ENCODE data around the gene H2AZ2.
"Not testable (repeated sequence)": the region's sequence is repeated elsewhere in the genome, so short reads cannot be mapped to it uniquely, and the experiment has no call there.

The H2AZ2 gene

DNA sequence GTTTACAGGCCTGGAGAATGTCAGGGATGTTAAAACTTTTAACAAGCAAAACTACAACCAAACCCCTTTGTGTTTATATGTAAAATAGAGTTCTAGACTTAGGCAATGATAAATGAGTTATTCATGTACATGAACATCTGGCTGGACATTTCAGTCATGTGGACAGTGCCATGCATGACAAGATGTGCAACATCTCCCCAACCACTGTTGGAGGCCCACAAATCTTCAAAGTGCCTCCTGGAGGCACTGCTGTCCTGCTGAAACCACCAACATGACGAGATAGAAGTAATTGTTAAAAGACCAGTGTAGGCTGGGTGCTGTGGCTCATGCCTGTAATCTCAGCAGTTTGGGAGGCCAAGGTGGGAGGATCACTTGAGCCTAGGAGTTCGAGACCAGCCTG lies 33.0 kb downstream of the H2AZ2 start:
- no peak for DNase-seq (ENCODE audit: low read depth)

DNA sequence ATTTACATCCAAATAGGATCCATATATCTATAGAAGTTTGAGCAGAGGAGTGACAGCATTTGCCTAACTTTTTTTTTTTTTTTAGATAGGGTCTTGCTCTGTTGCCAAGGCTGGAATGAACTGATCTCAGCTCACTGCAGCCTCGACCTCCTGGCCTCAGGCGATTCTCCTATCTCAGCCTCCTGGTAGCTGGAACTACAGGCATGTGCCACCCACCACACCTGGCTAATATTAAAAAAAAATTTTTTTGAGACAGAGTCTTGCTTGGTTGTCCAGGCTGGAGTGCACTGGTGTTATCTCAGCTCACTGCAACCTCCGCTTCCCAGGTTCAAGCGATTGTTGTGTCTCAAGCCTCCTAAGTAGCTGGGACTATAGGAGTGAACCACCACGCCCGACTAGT lies 36.3 kb downstream of the H2AZ2 start:
- DNase-seq (ENCODE audit: low read depth): no peak

DNA sequence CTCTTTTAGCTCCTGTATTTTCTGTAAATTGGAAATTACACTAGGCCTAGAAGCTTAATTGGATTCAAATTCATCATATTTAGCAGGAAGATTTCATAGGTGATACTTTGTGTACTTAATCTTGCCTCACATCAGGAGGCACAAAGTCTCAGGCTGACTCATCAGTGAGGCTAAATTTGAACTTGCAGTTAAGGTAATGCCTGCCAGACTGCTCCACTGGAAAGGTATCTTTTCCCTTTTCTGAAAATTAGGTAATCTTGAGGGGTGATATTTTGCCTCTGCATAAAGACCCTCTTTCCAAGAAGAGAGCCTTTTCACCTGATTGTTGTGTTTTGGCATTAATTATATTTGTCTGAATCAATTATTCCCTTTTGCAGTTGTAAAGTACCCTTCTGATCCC lies 36.8 kb downstream of the H2AZ2 start:
- DNase-seq (ENCODE audit: low read depth): no peak

DNA sequence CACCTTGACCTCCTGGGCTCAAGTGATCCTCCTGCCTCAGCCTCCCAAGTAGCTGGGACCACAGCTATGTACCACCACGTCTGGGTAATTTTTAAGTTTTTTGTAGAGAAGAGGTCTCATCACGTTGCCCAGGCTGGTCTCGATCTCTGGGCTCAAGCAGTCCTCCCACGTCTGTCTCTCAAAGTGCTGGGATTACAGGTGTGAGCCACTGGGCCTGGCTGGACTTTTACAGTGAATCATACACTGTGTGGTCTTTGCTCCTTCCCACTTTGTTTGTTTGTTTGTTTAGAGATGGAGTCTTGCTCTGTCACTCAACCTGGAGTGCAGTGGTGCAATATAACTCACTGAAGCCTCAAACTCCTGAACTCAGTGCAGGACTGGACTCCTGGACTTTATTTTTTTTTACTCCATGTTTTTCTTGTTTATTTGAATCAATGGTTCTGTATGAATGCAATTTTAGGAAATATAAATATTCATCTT lies 38.9 kb downstream of the H2AZ2 start:
- no peak for DNase-seq (ENCODE audit: low read depth)

DNA sequence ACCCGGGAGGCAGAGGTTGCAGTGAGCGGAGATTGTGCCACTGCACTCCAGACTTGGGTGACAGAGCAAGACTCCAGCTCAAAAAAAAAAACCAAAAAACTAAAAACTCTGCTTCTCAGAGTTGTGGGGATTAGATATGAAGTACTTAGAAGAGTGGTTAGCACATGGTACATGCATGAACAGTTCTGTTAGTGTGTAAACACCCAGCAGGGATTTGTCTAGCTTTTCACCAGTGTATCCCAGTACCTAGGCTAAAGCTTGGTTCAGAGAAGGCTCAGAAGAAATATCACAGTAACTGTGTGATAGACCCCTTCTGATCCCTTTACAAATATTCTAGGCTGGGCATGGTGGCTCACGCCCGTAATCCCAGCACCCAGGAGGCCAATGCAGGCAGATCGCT lies 41.9 kb downstream of the H2AZ2 start:
- DNase-seq (ENCODE audit: low read depth): no peak

DNA sequence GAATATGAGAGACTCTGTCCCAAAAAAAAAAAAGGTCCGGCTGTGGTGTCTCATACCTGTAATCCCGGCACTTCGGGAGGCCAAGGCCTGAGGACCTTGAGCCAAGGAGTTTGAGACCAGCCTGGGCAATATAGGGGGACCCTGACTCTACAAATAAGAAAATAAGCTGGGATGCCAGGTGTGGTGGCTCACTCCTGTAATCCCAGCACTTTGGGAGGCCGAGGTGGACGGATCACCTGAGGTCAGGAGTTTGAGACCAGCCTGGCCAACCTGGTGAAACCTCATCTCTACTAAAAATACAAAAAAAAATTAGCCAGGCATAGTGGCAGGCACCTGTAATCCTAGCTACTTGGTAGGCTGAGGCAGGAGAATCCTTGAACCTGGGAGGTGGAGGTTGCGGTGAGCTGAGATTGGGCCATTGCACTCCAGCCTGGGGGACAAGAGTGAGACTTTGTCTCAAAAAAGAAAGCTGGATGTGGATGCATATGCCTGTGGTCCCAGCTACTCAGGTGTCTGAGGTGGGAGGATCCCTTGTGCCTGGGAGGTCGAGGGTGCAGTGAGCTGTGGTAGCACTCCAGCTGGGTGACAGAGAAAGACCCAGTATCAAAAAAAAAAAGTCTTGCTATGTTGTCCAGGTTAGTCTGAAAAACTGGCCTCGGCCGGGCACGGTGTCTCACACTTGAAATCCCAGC lies 43.9 kb downstream of the H2AZ2 start:
- not testable (repeated sequence) for DNase-seq (ENCODE audit: low read depth)

DNA sequence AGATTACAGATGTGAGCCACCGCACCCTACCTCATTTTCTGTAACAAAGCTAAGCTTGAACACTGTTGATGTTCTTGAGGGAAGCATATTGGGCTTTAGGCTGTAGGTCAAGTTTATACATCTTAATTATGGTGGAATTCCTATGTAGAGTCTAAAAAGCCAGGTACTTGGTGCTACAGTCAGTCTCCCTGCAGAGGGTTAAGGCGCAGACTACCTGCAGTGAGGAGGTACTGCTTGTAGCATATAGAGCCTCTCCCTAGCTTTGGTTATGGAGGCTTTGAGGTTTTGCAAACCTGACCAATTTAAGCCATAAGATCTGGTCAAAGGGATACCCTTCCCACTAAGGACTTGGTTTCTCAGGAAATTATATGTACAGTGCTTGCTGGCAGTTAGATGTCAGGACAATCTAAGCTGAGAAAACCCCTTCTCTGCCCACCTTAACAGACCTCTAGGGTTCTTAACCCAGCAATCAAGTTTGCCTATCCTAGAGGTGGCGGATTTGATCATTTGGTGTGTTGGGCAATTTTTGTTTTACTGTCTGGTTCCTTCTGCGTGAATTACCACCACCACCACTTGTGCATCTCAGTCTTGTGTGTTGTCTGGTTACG lies 45.4 kb downstream of the H2AZ2 start:
- no peak for DNase-seq (ENCODE audit: low read depth)

DNA sequence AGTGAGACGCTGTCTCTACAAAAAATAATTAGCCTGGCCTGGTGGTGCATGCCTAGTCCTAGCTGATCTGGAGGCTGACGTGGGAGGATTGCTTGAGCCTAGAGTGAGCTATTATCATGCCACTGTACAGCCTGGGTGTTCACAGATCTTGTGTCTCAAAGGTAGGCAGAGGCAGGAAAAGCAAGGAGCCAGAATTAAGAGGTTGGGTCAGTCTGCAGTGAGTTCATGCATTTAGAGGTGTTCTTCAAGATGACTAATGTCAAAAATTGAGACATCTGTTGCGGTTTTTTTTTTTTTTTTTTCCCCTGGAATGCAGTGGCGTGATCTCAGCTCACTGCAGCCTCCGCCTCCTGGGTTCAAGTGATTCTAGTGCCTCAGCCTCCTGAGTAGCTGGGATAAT lies 46.0 kb downstream of the H2AZ2 start:
- no peak for DNase-seq (ENCODE audit: low read depth)

DNA sequence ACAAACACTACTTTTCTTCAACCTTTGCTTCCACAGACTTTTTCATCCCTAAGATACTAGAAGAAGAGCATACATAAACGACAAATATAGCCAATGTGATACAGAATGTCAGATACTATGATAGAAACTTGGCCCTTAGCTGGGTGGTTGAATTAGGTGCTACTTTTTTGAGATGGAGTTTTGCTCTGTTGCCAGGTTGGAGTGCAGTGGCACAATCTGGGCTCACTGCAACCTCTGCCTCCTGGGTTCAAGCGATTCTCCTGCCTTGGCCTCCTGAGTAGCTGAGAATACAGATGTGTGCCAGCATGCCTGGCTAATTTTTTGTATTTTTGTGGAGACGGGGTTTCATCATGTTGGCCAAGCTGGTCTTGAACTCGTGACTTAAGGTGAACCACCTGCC lies 47.9 kb downstream of the H2AZ2 start:
- no peak for DNase-seq (ENCODE audit: low read depth)

DNA sequence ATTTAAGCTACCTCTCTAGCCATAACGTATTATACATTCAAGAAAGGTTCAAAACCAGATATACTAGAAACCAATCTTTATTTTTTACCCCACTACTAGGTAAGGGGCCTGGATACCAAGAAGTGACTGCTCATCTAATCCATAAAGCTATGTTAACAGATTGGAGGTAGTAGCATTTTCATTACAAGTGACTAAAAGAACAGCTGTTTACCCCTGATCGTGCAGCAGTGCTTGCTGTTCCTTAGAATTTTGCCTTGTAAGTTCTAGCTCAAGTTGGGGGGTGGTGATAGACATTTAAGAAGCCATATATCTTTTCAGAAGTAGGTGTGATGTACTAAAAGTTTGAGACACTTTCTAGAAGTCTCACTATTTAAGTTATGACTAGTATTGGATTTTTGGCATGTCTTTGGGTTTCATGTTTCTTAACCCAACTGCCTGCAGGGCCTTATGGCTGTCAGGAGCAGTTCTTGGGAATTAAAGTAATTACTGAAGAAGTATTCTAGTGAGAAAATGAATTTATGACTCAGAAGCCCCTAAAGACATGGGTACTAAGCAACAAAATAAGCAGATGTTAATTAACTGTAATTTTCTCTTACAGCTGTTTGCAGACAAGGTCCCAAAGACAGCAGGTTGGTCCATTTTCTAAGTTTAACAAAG lies 49.1 kb downstream of the H2AZ2 start:
- no peak for DNase-seq (ENCODE audit: low read depth)

DNA sequence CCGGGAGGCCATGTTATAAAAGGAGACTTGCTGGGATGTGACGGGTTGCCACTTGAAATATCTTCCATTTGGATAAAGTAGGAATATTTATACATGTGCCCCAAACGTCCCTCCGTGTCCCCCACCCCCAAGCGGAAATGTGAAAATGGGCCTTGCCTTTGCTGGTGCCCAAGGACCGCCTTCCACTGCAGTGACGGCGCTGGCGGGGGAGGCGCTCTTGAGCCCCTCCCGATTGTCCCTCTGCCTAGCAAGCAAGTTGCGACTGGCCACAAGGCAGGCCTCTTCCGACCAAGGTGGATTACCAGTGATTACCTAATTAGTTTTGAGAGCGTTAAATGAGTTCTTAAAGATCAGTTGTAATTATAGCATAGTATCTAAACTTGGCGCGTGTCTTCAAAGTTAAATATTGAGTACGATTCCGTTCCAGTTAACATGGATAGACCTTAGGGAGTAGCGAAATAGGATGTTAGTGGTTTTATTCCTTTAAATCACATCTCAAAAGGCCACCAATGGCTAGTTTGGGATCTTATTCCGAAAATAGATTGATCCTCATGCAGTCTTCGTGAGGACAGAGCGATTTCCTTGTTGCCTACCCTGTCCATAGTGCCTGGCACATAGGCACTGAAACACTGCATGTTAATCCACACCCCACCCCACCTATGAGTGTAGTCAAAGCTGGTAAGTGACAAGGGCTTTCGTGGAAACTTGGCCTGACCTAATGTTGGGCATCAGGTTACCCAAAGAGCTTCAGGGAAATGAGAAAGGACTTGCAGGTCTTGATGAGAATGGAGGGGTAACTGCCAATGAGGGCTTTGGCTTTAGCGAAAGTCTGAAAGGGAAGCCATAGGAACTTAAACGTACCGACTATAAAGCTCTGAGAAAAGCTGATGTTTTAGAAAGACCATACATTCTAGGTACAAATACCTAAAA lies 50.3 kb downstream of the H2AZ2 start:
- peak; percentile 71 for DNase-seq (ENCODE audit: low read depth)

DNA sequence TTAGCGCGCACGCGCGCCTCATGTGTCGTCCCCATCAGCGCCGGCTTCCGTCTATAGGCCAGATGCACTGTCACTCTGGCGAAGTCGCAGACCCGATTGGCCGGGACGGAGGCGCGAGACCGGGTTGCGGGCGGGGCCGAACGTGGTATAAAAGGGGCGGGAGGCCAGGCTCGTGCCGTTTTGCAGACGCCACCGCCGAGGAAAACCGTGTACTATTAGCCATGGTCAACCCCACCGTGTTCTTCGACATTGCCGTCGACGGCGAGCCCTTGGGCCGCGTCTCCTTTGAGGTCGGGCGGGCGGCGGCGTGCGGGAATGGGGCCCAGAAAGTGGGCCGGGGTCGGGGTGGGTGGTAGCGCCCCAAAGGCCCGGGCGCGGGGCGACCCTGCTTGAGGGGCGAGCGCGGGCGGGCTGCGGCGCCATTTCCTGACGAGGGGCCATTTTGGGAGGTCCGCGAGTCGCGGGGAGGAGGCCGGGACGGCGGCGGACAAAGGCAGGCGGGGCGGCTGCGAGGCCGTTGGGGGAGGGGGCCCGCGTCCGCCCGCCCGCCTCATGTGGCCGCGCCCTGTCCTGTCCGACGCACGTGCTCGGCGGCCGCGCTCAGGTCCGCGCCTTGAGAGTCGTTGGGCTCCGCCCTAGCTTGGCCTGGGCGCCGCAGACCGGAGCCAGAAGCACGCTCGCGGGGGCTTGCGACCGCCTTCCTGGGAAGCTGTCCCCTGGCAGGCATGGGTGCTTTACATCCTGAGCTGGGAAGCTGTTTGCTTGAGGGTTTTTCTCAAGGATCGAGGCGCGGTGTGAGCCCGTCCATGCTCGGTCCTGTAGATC lies 51.2 kb downstream of the H2AZ2 start, which contains the start of gene PPIA:
Gene PPIA, plus strand, starts transcription at position 178 of the 825 bp plus-strand sequence. Its CDS starts 44 bp downstream, at position 222.
- DNase-seq (ENCODE audit: low read depth): peak; percentile 98

DNA sequence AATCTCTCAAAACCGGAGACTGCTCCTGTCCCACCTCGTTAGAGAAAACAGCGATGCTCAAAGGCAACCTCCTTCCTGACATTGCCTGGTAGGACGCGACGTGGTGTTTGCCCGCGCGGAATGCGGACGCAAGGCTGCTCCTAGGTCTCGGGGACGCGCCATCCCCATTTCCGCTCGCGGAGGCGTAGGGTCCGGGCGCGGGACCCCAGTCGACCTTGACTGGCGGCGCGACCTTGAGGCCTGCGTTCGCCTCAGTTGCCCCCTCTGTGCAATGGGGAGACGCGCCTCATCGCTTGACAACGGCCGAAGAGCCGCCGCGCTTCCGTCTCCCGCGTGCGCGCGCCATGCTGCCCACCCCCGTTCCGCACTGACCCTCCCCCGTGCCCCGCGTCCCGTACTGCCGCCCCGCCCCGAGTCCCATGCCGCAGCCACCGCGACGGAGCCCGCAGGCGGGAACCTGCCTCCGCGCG lies 51.8 kb downstream of the H2AZ2 start:
- no peak for DNase-seq (ENCODE audit: low read depth)

DNA sequence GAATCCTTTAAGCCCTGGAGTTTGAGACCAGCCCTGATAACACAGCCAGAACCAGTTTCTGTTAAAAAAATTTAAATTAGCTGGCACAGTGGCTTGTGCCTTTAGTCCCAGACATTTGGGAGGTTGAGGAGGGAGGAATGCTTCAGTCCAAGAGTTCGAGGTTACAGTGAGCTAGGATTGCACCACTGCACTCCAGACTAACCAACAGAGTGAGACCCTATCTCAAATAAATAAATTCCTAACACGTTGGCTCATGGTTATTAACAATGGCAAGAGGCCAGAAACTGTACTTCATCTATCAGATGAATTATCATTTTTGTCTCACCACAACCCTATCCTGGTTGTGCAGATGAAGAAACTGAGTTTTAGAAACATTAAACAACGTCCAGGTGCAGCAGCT lies 53.6 kb downstream of the H2AZ2 start:
- DNase-seq (ENCODE audit: low read depth): no peak

DNA sequence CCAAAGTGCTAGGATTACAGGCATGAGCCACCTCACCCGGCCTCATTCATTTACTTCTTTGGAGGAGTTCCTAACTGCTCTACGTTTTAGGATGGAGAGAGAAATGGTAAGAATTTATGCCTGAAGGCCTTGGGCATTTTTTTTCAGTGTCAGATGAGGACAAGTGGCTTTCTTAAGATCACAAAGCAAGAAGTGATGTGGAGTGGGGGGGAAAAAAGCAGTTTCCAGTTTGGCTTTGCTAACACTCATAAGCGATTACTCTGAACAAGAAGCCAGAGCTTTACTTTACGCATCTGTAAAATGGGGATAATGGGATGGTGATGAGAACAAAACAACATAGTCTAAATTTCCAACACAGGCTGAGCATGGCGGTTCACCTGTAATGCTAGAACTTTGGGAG lies 54.0 kb downstream of the H2AZ2 start:
- no peak for DNase-seq (ENCODE audit: low read depth)

DNA sequence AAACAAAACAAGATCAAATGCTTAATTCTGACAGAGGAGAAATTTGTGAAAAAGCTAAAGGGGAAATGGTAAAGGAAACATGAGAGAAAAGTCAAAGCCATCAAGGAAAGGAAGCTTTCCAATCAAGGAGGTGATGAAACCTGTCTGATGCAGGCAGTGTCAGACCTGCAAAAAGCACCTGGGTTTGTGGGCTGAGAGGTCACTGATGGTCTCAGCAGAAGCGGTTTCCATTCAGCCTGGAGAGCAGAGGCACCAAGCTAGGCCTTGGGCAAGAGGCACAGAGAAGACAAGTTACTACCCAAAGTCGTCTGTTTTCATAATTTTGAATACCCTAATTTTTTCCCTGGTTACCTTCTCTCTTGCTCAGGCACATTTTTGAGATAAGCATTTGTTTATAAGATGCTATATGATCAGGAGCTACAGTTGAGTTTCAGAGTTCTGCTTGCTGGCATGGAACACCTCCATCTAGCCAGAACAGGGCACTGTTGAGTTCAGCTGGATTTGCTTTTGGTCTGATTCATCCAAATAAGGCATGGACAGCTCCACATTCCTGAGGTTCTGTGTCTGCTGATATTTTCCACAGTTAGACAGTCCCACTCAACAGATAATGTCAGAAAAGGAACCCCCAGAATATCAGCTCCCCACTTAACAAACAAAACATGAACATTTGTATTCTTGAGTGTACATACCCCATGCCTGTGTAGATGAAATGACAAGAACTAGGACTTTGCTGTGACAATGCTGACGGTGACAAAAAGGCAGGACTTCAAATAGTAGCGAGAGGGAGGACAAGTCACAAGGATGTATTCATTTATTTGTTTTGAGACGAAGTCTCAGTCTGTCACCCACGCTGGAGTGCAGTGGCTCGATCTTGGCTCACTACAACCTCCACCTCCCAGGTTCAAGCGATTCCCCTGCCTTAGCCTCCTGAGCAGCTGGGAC lies 56.3 kb downstream of the H2AZ2 start:
- no peak for DNase-seq (ENCODE audit: low read depth)

DNA sequence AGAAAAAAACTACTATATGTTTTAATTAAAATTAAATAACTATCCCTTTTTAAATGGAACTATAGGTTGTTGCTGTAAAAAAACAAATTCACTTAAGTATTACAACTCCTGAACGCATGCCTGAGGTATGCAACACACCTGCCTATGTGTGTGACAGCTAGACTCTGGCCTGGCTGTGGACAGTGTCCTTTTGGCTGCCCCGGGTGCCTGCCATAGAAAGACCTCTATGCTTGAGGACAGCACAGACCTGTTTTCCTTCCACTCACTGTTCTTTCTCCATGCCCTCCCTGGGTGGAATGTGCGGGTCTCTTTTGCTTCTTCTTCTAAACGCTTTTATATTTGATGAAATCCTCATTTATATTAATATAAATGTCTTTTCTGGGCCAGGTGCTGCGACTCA lies 57.9 kb downstream of the H2AZ2 start:
- no peak for DNase-seq (ENCODE audit: low read depth)

DNA sequence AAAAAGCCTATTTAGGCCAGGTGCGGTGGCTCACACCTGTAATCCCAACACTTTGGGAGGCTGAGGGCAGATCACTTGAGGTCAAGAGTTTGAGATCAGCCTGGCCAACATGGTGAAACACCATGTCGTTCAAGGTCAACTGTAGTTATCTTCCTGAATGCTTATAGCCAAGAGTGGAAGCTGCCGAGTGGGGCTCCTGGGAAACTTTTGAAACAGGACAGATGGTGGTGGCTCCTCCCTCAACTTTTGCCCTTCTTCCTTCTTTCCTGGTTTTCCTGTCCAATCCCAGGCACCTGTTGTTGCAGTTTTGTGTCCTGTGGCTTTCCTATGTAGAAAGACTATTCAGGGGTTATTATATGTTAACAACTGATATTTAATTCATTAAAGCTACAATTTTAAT lies 60.1 kb downstream of the H2AZ2 start:
- no peak for DNase-seq (ENCODE audit: low read depth)

DNA sequence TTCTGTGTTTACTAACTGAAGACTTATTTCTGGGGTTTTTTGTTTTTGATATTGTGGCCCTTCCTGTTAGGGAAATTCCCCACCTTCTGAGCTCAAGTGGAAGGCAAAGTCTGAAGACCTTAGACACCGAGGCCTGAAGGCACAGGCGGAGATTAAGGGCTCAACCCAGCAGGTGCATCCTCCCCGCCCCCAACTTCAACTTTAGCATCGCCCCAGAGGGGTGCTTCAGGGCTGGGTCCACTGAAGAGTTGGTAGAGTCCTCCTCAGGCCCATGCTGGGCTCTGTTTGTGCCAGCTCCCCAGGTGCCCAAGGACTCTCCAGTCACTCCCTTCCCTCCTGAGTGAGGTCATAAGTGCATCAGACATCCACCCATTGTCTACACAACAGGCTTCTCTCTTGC lies 60.8 kb downstream of the H2AZ2 start:
- no peak for DNase-seq (ENCODE audit: low read depth)

DNA sequence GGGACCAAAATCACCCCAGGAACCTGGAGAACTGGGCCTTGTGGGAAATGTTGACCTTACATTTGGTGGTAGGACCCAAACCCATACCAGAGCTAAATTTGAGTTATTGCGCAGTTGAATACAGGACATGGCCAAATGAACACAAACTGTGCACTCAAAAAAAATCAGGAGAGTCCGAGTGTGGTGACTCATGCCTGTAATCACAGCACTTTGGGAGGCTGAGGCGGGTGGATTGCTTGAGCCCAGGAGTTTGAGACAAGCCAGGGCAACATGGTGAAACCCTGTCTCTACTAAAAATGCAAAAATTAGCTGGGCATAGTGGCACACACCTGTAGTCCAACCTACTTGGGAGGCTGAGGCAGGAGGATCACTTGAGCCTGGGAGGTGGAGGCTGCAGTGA lies 62.7 kb downstream of the H2AZ2 start:
- DNase-seq (ENCODE audit: low read depth): not testable (repeated sequence)

All from activated T-cell treated with anti-CD3 and anti-CD28 coated beads for 1 hour (primary cell).